Neural cell (in vitro differentiated cells): ENCODE data around the gene PYGM. TPM values are rescaled to one million over a fixed set of nuclear protein-coding genes. Genes with fewer than 3 reads are reported as not detected.

Experiments used
- H2AFZ ChIP-seq: fragments of 200-600, 300-800 bp; sonication (generic), shearing (Covaris generic); 2 replicates; pipeline ENCODE4 v1.6.0; 2014; ENCODE audit warnings: low read depth, mild to moderate bottlenecking, antibody characterized with exemption, low read length, moderate library complexity
- H3F3A ChIP-seq: fragments of 200-600 bp; shearing (Covaris generic); 2 replicates; pipeline ENCODE4 v1.6.1; 2016; ENCODE audit warnings: mild to moderate bottlenecking, moderate library complexity, mixed read lengths, antibody characterized with exemption, low read length; ENCODE audit not compliant: insufficient read depth, poor library complexity, severe bottlenecking
- H3K27ac ChIP-seq: fragments of 200-600, 300-800 bp; sonication (generic), shearing (Covaris generic); 2 replicates; pipeline ENCODE4 v1.5.1; 2014; ENCODE audit warnings: mild to moderate bottlenecking, low read length, moderate library complexity
- H3K27me3 ChIP-seq: fragments of 300-800, 200-600 bp; sonication (generic), shearing (Covaris generic); 2 replicates; pipeline ENCODE4 v1.6.0; 2014; ENCODE audit warnings: mild to moderate bottlenecking, low read depth, low read length, moderate library complexity; ENCODE audit not compliant: insufficient read depth
- H3K36me3 ChIP-seq: fragments of 300-800, 200-600 bp; sonication (generic), shearing (Covaris generic); 2 replicates; pipeline ENCODE4 v1.5.1; 2014; ENCODE audit warnings: mild to moderate bottlenecking, antibody characterized with exemption, low read length, moderate library complexity; ENCODE audit not compliant: insufficient read depth
- H3K4me2 ChIP-seq: fragments of 300-800, 200-600 bp; sonication (generic), shearing (Covaris generic); 2 replicates; pipeline ENCODE4 v1.6.0; 2014; ENCODE audit warnings: mild to moderate bottlenecking, low read length
- H3K4me3 ChIP-seq: fragments of 300-800, 200-600 bp; sonication (generic), shearing (Covaris generic); 2 replicates; pipeline ENCODE4 v1.5.1; 2014; ENCODE audit warnings: mild to moderate bottlenecking, low read length, moderate library complexity
- H3K79me2 ChIP-seq: fragments of 200-600 bp; shearing (Covaris generic); replicated peaks from 2 replicates; pipeline ENCODE4 v1.6.0; 2014; ENCODE audit warnings: mild to moderate bottlenecking, low read length, moderate library complexity; ENCODE audit not compliant: insufficient read depth
- H3K9ac ChIP-seq: fragments of 300-800, 200-600 bp; sonication (generic), shearing (Covaris generic); 2 replicates; pipeline ENCODE4 v1.6.1; 2016; ENCODE audit warnings: mild to moderate bottlenecking, low read length, mixed read lengths
- H3K9me2 ChIP-seq: fragments of 200-600 bp; shearing (Covaris generic); 2 replicates; pipeline ENCODE4 v1.6.1; 2016; ENCODE audit warnings: mild to moderate bottlenecking, low read length, mixed read lengths; ENCODE audit not compliant: insufficient read depth
- H3K9me3 ChIP-seq: fragments of 200-600, 300-800 bp; sonication (generic), shearing (Covaris generic); 2 replicates; pipeline ENCODE4 v1.6.1; 2016; ENCODE audit warnings: mild to moderate bottlenecking, mixed run types, low read length, moderate library complexity, mixed read lengths
- H4K20me1 ChIP-seq: fragments of 200-600 bp; shearing (Covaris generic); 2 replicates; pipeline ENCODE4 v1.6.1; 2016; ENCODE audit warnings: mild to moderate bottlenecking, mixed run types; ENCODE audit not compliant: insufficient read depth
- CTCF ChIP-seq: fragments of 450-650 bp; IDR thresholded peaks from 2 replicates; pipeline ENCODE4 v1.5.1; 2014; ENCODE audit warnings: antibody characterized with exemption, mild to moderate bottlenecking, moderate library complexity; ENCODE audit not compliant: poor library complexity, severe bottlenecking
- EP300 ChIP-seq: fragments of 450-650 bp; conservative IDR thresholded peaks from 2 replicates; pipeline ENCODE4 v1.6.1; 2014; ENCODE audit warnings: antibody characterized with exemption, mild to moderate bottlenecking, moderate library complexity; ENCODE audit not compliant: poor library complexity, severe bottlenecking
- EZH2 ChIP-seq: fragments of 200-600, 300-800 bp; shearing (Covaris generic), sonication (generic); IDR thresholded peaks from 2 replicates; pipeline ENCODE4 v1.6.1; 2014; ENCODE audit warnings: antibody characterized with exemption, low read length, borderline replicate concordance, mild to moderate bottlenecking; ENCODE audit not compliant: insufficient read depth, poor library complexity, severe bottlenecking
- MXI1 ChIP-seq: fragments of 450-650 bp; conservative IDR thresholded peaks from 2 replicates; pipeline ENCODE4 v1.6.1; 2014; ENCODE audit warnings: antibody characterized with exemption, mild to moderate bottlenecking; ENCODE audit not compliant: poor library complexity, severe bottlenecking
- POLR2AphosphoS5 ChIP-seq: IDR thresholded peaks from 2 replicates; pipeline ENCODE4 v1.6.1; 2012
- RAD21 ChIP-seq: fragments of 450-650 bp; conservative IDR thresholded peaks from 2 replicates; pipeline ENCODE4 v1.6.1; 2014; ENCODE audit warnings: antibody characterized with exemption, mild to moderate bottlenecking, moderate library complexity
- REST ChIP-seq: IDR thresholded peaks from 2 replicates; pipeline ENCODE4 v1.6.1; 2012; ENCODE audit warnings: borderline replicate concordance
- SMC3 ChIP-seq: fragments of 450-650 bp; conservative IDR thresholded peaks from 2 replicates; pipeline ENCODE4 v1.6.1; 2014; ENCODE audit warnings: antibody characterized with exemption, mild to moderate bottlenecking, moderate library complexity; ENCODE audit not compliant: poor library complexity
- TAF1 ChIP-seq: IDR thresholded peaks from 2 replicates; pipeline ENCODE4 v1.6.1; 2012; ENCODE audit warnings: low read depth
- polyA plus RNA-seq: library from polyadenylated mRNA; depleted of rRNA; stranded (reverse); fragments of >200 nt; gene quantifications from 2 replicates; pipeline ENCODE4 v1.2.3, GENCODE V29; 2014

Gene PYGM
- polyA plus RNA-seq, 1 donor from 2014 or later, result 0.43 TPM

DNA sequence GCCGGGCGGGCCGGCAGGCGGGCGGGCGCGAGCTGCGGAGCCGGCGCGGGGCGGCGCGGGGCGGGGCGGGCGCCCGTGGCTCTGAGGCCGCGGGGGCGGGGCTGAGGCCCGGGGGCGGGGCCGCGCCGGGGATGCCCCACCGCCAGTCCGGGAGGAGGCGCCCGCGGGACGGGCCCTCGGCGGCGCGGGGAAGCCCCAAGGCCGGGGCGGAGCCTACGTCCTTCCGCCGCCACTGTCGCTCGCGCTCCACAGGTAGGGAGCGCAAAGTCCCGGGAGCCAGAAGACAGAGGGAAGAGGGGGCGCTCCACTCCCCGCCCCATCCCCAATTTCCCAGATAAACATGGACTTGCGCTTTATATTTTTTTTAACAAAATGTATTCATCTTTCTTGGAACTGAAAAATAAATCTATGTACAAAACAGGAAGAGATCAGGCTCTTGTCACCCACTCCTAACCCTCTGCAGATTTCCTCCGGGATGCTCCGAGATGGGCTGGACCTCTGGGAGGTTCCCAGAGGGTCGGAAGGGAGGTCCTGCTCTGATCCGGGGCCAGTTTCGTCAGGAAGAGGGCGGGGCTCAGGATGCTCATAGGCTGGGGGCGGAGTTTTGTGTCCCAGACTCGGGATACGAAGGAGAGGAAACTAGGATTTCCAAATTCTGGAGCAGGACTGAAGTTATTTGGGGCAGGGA lies 43.5 kb upstream of the PYGM start, which contains the start of gene MAP4K2:
MAP4K2 (minus strand) TSS at position 57 of the 688 bp plus-strand sequence. CDS start 65 bp downstream, outside the sequence.
- Histone ChIP-seq H3K27me3 (no peaks in the 10 kb centered on the region), H3K79me2 (no peaks in the 10 kb centered on the region), H3K9me3 (no peaks in the 10 kb centered on the region), H2AFZ (no peak within 1 kb of the TSS), H3F3A (no peaks in the 10 kb centered on the region), H3K4me3 (peak within 1 kb of the TSS; percentile 67), H3K9me2 (no peaks in the 10 kb centered on the region), H3K36me3 (peaks cover 9% of the 10 kb centered on the region), H3K27ac (no peak within 1 kb of the TSS), H3K9ac (peak within 1 kb of the TSS; percentile 54), H4K20me1 (no peaks in the 10 kb centered on the region), H3K4me2 (peak within 1 kb of the TSS; percentile 88)
- TF ChIP-seq EP300, result no peak
- peak; percentile 27 for TF ChIP-seq MXI1
- peak; percentile 49 for TF ChIP-seq CTCF
- TF ChIP-seq POLR2AphosphoS5, result no peak
- peak; percentile 24 for TF ChIP-seq RAD21
- no peak for TF ChIP-seq TAF1
- TF ChIP-seq SMC3, result no peak
- TF ChIP-seq REST, result no peak
- TF ChIP-seq EZH2, result no peak

DNA sequence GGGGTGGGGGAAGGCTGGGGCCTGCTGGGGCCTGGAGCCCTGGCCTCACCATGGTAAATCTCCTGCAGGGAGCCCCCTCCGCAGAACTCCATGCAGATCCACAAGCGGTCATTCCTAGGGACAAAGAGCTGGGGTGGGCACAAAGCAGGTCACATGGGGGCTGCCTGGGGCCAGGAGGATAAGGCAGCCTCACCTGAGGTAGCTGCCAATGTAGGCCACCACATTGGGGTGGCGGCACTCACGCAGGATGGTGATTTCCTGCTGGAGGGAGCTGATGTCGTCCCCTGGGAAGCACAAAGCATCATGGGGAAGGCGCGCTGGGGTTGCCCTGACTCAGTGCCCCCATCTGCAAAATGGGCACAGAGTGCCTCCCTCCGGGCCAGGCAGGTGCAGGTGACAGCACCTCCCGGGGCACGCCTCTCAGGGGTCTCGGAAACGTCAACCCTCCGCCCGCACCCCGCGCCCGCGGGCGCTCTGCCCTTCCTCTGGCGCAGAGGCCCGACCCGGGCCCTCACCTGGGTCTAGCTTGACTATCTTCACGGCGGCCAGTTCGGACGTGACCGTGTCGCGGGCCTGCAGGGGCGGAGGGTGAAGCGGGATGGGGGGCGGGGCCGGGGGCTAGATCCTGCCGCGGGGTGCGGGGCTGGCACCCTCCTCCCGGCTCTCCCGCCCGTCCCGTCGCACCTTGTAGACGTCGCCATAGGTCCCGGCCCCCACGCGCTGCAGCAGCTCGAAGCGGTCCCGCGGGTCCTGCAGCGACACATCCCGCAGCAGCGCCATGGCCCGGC lies 42.8 kb upstream of the PYGM start:
- Histone ChIP-seq H3K9ac (peak overlapping the region; percentile 51), H4K20me1 (no peaks in the 10 kb centered on the region), H3K9me3 (no peaks in the 10 kb centered on the region), H3K4me2 (no peak overlapping the region), H3K4me3 (peak overlapping the region; percentile 66), H3K27me3 (no peaks in the 10 kb centered on the region), H3K27ac (no peak overlapping the region), H3K36me3 (peaks cover 9% of the 10 kb centered on the region), H3K79me2 (no peaks in the 10 kb centered on the region), H3K9me2 (no peaks in the 10 kb centered on the region), H3F3A (no peaks in the 10 kb centered on the region), H2AFZ (no peak overlapping the region)
- TF ChIP-seq TAF1, result no peak
- no peak for TF ChIP-seq MXI1
- TF ChIP-seq CTCF, result no peak
- TF ChIP-seq REST, result no peak
- no peak for TF ChIP-seq EZH2
- TF ChIP-seq RAD21, result no peak
- no peak for TF ChIP-seq EP300
- TF ChIP-seq POLR2AphosphoS5, result no peak
- no peak for TF ChIP-seq SMC3
